LoVo (cell line): ENCODE results near the gene CNIH3.

Source experiments
- DNase-seq: peaks from one replicate; pipeline ENCODE4 v3.0.0-alpha.2; 2016; ENCODE audit warnings: low spot score

The CNIH3 gene

DNA sequence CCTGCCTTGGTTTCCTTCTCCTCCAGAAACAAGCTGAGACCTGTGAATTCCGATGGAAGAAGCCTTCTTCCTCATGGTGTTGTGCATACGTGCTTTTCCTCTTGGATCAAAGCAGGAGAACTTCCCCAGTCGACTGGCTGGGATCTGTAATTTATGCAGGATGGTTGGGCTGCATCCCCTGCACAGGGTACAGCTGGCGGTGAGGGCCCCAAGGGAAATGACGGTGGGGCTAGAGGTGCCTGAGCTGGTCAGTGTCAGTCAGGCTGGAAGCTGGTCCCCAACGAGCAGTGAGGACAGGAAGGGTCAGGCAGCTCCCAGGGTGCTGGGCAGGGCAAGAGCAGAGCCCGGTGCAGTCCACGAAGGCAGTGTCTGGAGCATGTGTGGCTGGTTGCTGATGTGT lies 106.7 kb downstream of the CNIH3 start:
- no peak for DNase-seq

GRCh38 chr1:224724566-224724965 lies 108.4 kb downstream of the CNIH3 start:
- no peak for DNase-seq

DNA sequence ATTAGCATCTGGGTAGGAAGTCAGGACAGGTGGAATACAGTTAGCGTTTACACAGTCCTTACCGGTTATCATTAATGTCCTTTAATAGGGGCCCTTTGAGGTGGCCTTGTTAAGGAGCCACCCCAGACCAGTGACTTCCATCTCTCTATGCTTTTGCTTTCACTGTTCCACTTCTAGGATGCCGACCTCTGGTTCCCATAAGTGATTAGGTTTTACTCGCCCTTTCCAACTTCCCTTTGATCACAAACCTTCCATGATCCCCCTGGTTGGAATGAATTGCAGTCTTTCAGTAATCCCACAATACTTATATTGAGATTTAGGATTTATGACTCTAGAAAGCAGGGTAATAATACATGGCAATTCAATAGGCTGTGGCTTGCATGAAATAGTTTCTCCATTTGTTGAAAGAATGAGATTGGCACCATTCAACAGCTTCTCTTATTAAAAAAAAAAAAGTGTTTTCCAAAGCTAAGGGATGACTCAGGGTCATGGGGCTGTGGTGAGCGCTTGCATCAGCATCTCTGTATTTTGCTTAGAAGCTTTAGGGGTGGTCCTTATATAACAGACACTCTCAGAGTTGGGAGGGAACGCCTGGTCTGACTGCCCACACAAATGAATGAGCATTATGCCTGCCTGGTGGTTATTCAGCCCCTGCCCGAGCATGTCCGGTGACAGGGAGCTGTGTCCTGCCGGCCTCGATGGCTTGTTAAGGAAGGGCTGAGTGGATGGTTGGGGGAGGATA lies 110.5 kb downstream of the CNIH3 start:
- DNase-seq = peak; percentile 12

DNA sequence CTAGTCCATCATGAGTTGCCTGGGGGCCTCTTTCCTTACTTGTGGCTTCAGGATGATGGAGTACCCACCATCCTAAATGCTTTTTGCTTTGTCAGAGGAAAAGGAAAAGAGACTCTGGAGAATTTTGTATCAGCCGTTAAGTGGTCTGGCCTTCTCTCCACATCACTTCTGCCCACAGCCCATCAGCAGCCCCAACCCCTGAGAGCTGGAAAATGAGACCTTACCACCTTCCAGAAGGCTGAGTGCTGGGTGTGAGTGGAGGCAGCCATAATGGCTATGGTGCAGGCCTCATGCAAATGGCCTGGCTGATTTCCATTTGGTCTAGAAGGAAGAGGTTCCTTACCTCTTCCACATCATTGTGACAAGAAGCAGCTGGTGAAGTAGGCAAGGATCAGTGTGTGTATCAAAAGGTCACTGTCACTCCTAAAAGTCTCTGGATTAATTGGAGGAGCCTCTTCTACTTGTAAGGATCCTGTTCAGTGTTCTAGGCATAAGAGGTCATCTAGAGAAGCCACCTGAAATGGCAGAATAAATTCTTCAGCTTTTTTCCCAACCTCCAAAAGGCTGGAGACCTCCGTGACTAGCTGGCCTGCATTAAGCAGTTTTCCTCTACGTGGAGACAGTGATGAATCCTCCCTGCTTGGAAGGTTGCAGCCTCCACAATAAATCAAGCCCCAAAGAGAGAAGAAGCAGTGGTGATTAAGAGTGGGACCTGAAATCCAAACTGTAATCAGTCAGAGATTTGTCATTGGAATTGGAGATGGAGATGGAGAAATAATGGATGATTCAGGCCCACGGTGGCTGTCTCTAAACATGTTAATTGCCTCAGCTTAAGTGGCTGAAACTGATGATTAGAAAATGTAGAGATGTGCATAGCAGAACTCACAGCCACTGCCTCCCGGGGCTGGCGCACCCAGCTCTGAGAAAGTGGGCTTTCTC lies 111.5 kb downstream of the CNIH3 start:
- DNase-seq = no peak

- no peak for DNase-seq
Observed at GRCh38 chr1:224730540-224730939, 114.4 kb downstream of the CNIH3 start.

GRCh38 chr1:224730965-224731364 lies 114.8 kb downstream of the CNIH3 start:
- DNase-seq = no peak

GRCh38 chr1:224731633-224732032 lies 115.5 kb downstream of the CNIH3 start:
- no peak for DNase-seq

GRCh38 chr1:224732377-224733026 lies 116.4 kb downstream of the CNIH3 start:
- DNase-seq = no peak

- DNase-seq = no peak
Observed at GRCh38 chr1:224733027-224733911, 117.2 kb downstream of the CNIH3 start.

- DNase-seq = no peak
Observed at GRCh38 chr1:224734261-224734935, 118.3 kb downstream of the CNIH3 start.

- DNase-seq = no peak
Observed at GRCh38 chr1:224735159-224735558, 119.0 kb downstream of the CNIH3 start.

- DNase-seq = no peak
Observed at GRCh38 chr1:224736619-224737352, 120.7 kb downstream of the CNIH3 start.

DNA sequence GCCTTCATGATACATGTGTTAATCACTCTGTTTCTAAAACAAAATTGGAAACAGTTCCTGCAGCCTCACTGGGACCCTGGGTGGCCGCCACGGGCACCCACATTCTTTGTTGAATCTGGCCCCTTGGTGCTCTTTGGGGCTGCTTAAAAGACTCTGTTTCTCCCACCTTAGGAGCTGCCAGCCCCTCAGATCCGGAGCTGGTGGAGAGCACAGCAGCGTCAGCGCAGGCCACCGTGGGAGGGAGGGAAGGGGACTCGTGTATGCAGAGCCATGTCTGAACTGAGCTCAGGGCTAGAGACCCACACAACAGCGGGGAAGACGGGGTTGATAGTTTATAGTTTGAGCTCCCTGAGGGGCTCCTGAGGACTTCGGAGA lies 121.2 kb downstream of the CNIH3 start:
- no peak for DNase-seq

DNA sequence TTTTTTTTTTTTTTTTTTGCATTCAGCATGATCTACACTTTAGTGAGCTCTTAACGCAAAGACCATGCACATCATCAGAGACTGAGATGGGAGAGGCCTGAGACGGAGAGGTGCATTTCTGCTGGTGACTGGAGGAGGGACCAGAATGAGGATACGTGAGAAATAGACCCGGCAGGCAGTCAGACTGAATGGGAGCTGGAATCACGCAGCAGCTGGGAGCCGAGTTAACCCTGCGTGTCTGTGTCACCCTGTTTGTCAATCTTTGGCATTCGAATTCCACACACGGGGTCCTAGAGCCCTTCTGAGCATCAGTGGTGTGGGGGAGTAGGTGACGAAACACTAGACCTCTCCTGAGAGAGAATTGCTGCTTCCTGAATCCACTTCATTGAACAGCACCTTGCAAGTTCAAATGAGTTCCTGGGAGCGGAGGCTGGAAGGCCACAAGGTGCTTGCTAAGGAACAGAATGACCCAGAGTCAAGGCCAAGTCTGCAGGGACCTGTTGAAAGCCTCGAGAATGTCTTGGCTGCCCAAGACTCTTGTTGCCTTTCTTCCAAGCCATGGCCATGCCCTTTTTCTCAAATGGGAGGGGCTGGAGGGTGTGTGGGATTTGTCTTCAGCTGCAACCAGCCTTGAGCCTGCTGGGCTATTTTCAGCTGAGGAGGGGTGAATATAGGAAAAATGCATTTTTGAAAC lies 123.3 kb downstream of the CNIH3 start:
- no peak for DNase-seq

DNA sequence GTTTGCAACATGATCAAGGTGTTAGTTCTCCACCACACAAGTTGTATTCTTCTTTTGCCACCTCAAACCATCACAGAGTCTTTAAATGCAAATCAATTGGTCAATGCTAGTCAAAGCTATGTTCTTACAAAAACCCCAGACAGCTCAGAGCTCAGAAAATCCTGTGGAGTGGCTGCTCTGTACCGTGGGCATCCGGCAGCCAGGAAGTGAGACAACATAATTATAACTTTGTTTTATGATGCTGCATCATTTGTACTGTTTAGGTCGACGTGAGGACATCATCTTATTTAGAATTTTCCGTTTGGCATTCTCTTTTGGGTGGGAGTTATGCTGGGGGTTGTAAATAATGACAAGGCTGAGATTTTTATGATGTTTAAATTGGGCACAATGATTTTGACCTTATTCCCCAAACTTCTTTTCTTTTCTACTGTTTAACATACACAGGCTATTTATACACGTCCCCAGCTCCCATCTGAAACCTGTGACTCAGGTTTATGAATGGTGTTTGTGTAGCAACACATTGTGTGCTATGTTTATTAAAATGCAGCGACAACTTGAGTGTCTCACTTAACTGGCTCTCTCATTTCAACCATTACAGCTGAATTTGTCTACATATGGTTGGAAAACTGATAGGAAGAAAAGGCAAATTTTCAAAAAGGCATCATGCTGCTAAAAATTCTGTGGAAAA lies 124.0 kb downstream of the CNIH3 start:
- no peak for DNase-seq

- DNase-seq = no peak
Observed at GRCh38 chr1:224740685-224741052, 124.6 kb downstream of the CNIH3 start.

GRCh38 chr1:224742349-224742748 lies 126.2 kb downstream of the CNIH3 start:
- DNase-seq = no peak

- no peak for DNase-seq
Observed at GRCh38 chr1:224743608-224744164, 127.6 kb downstream of the CNIH3 start.

DNA sequence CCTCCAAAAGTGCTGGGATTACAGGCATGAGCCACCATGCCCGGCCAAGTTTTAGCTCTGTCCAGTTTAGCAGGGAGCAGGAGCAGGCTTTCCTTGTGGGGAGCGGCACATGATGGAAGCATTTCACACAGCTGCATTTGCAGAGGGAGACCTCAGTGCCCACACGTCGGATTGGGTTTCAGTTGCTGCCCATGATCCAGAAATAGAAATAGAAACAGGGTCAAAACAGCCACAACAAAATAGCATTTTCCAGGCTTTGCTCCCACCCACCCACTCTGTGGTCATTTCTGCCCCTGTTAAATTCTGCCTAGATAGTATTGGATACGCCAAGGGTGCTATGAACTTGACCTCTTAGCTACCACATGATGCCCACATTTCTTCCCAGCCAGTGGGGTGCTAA lies 128.4 kb downstream of the CNIH3 start:
- DNase-seq = no peak
